HG03095 (cell line): ENCODE data around the gene DPY19L3.
"Not testable (repeated sequence)": the region's sequence is repeated elsewhere in the genome, so short reads cannot be mapped to it uniquely, and the experiment has no call there.

Experiments
- ATAC-seq: cut with Tn5 transposase; IDR thresholded peaks from one replicate; pipeline ENCODE4 v1.9.1; 2021; ENCODE audit warnings: moderate library complexity; ENCODE audit not compliant: unreplicated experiment

Gene DPY19L3, protein sequence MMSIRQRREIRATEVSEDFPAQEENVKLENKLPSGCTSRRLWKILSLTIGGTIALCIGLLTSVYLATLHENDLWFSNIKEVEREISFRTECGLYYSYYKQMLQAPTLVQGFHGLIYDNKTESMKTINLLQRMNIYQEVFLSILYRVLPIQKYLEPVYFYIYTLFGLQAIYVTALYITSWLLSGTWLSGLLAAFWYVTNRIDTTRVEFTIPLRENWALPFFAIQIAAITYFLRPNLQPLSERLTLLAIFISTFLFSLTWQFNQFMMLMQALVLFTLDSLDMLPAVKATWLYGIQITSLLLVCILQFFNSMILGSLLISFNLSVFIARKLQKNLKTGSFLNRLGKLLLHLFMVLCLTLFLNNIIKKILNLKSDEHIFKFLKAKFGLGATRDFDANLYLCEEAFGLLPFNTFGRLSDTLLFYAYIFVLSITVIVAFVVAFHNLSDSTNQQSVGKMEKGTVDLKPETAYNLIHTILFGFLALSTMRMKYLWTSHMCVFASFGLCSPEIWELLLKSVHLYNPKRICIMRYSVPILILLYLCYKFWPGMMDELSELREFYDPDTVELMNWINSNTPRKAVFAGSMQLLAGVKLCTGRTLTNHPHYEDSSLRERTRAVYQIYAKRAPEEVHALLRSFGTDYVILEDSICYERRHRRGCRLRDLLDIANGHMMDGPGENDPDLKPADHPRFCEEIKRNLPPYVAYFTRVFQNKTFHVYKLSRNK

GRCh38 chr19:32405431-32406160 is at the start of gene DPY19L3:
Gene DPY19L3, plus strand, starts transcription at chr19:32405770. Its CDS starts 2,484 bp downstream, at chr19:32408254.
- peak; percentile 93 for ATAC-seq

DNA sequence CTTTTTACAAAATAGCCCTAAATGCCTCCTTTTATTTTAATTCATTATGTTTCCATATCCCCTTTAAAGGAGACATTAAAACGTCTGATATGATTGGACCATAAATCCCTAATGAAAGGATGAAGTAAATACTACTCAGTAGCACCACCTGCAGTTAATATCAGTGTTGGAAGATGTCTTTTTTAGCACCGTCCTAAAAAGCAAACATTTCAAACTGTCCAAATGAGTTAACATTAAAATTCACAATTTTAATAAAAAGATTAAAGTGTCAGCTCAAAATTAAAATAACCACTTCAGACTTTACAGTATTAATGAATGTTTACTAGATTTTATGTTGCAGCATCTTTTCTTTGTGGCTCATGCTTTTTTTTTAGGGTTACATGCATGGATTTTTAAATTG is 47.9 kb upstream of the DPY19L3 start:
- ATAC-seq = no peak

DNA sequence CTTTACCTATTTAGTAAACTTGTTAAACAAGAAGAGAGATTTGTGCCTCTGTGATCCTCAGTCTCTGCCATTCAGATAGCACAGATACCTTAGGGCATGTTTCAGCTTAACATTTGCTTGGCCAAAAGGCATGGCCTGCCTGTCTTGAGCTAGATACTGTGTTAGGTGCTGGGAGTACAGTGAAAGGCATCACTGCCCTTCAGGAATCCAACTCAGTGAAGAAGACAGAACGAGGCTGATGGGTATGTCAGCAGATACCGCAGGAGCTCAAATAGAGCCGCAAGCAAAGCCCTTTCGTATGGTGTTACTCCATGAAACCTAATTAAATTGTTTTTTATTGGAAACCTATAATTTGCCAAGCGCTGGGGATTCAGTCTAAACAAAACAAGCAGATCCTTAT is 47.2 kb upstream of the DPY19L3 start:
- ATAC-seq = no peak

- no peak for ATAC-seq
These were observed 46.0 kb upstream of the DPY19L3 start for GRCh38 chr19:32359581-32359980.

GRCh38 chr19:32361574-32362317 is 43.8 kb upstream of the DPY19L3 start:
- no peak for ATAC-seq

GRCh38 chr19:32362318-32362691 is 43.3 kb upstream of the DPY19L3 start:
- no peak for ATAC-seq

GRCh38 chr19:32363175-32363574 is 42.4 kb upstream of the DPY19L3 start:
- no peak for ATAC-seq

GRCh38 chr19:32363632-32364031 is 41.9 kb upstream of the DPY19L3 start:
- no peak for ATAC-seq

DNA sequence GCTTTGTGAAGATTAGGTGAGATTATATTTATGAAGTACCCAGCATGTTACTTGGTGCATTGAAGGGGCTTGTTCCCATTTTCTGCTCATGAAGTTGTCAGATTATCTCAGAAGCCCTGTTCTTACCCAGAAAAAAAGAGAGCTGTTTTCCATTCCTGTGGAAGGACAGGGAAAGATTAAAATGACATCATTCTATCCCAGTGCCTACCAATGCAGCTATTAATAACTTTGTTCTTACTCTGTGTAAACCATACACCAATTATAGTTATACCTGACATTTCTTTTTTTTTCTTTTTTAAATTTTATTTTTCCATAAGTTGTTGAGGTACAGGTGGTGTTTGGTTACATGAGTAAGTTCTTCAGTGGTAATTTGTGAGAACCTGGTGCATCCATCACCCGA is 41.5 kb upstream of the DPY19L3 start:
- ATAC-seq = no peak

GRCh38 chr19:32367063-32367462 is 38.5 kb upstream of the DPY19L3 start:
- no peak for ATAC-seq

GRCh38 chr19:32367948-32368536 is 37.5 kb upstream of the DPY19L3 start:
- ATAC-seq = no peak

- no peak for ATAC-seq
These were observed 36.8 kb upstream of the DPY19L3 start for GRCh38 chr19:32368787-32369186.

- no peak for ATAC-seq
These were observed 32.6 kb upstream of the DPY19L3 start for GRCh38 chr19:32372726-32373517.

- no peak for ATAC-seq
These were observed 31.8 kb upstream of the DPY19L3 start for GRCh38 chr19:32373585-32374295.

- not testable (repeated sequence) for ATAC-seq
These were observed 31.2 kb upstream of the DPY19L3 start for GRCh38 chr19:32374362-32374761.

DNA sequence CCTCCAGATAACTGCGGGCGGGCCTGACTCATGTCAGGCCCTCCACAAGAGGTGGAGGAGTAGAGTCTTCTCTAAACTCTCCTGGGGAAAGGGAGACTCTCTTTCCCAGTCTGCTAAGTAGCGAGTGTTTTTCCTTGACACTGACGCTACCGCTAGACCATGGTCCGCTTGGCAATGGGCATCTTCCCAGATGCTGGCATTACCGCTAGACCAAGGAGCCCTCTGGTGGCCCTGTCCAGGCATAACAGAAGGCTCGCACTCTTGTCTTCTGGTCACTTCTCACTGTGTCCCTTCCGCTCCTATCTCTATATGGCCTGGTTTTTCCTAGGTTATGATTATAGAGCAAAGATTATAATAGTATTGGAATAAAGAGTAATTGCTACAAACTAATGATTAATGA is 28.5 kb upstream of the DPY19L3 start:
- not testable (repeated sequence) for ATAC-seq

DNA sequence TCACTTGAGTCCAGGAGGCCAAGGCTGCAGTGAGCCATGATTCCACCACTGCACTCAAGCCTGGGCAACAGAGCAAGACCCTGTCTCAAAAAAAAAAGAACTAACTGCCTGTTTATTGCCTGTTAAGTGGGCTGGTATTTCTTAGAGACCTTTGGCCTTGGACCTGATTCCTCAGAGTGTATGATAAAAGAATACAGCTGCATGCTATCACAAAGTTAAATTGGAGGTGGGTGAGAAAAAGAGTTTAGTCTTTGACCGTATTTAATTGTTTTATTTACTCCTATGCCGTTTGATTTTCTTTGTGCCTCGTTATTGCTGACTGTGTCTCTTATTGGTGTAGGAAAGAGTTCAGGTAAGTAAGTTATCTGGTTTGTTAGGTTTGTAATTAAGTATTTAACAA is 25.3 kb upstream of the DPY19L3 start:
- ATAC-seq = no peak

GRCh38 chr19:32387701-32388392 is 17.7 kb upstream of the DPY19L3 start:
- ATAC-seq = no peak
